Stimulated activated memory B cell treated with anti-CD40 and anti-IgM and Interleukin-4, amounts not matched to agents 10 μg/mL and 1 μg/mL and 100 μg/mL, for 72 hours (primary cell): Measurements from ENCODE around the gene RFNG.

ENCODE experiments used
- ATAC-seq: fragments of 150-1000 bp; cut with Tn5 transposase; 2 replicates; pipeline ENCODE4 v1.10.0; 2021
- H3K27ac Mint-ChIP-seq: one replicate; pipeline ENCODE4 v1.8.0; 2022; ENCODE audit warnings: mild to moderate bottlenecking, mixed read lengths
- H3K27me3 Mint-ChIP-seq: one replicate; pipeline ENCODE4 v1.8.0; 2022; ENCODE audit warnings: mixed read lengths
- H3K36me3 Mint-ChIP-seq: one replicate; pipeline ENCODE4 v1.8.0; 2022; ENCODE audit warnings: mixed read lengths
- H3K4me1 Mint-ChIP-seq: one replicate; pipeline ENCODE4 v1.8.0; 2022; ENCODE audit warnings: mixed read lengths
- H3K4me3 Mint-ChIP-seq: one replicate; pipeline ENCODE4 v1.8.0; 2022; ENCODE audit warnings: mild to moderate bottlenecking, moderate library complexity, mixed read lengths
- H3K9me3 Mint-ChIP-seq: one replicate; pipeline ENCODE4 v1.8.0; 2022; ENCODE audit warnings: mixed read lengths

RFNG gene

DNA sequence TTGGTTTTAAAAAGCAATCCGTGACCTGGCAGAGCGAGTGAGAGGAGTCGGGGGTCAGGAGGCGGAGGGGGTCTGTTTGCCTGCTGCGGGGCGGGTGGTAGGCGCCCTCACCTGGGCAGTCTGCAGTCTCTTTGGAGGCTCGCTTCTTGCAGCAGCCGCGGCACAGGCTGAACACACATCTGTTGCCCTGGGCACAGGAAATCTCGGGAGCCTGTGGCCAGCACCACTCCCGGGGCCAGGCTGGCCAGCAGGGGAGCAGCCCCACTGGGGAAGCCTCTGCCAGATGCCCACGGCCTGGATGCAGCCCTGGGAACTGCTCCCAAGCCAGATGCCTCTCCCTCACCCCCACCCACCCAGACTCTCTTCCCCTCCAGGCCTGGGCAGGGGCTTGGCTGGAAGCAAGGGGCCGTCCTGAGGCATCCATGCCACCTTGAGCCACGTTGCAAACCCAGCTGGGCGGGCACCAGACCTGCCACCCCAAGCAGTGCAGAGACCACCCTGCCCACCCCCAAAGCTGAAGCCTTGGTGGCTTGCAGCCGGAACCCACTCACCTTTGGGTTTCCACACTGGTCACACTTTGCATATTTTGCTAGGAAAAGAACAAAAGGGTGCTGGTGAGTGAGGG, 6.7 kb upstream of the RFNG start:
- Mint-ChIP-seq H3K4me3 (no peak overlapping the region), H3K36me3 (peaks cover 41% of the 10 kb centered on the region), H3K27ac (peak overlapping the region; percentile 44), H3K4me1 (peaks cover 11% of the 10 kb centered on the region), H3K27me3 (no peaks in the 10 kb centered on the region), H3K9me3 (no peaks in the 10 kb centered on the region)
- no peak for ATAC-seq

- ATAC-seq = no peak
- Mint-ChIP-seq H3K9me3 (no peaks in the 10 kb centered on the region), H3K27me3 (no peaks in the 10 kb centered on the region), H3K36me3 (peaks cover 37% of the 10 kb centered on the region), H3K4me1 (peaks cover 11% of the 10 kb centered on the region), H3K4me3 (no peak overlapping the region), H3K27ac (peak overlapping the region; percentile 44)
Measured at GRCh38 chr17:82056729-82057621, 5.4 kb upstream of the RFNG start.

GRCh38 chr17:82055965-82056728, 4.5 kb upstream of the RFNG start:
- Mint-ChIP-seq H3K27me3 (no peaks in the 10 kb centered on the region), H3K9me3 (no peaks in the 10 kb centered on the region), H3K4me1 (peaks cover 11% of the 10 kb centered on the region), H3K27ac (no peak overlapping the region), H3K36me3 (peaks cover 33% of the 10 kb centered on the region), H3K4me3 (no peak overlapping the region)
- ATAC-seq = no peak

- ATAC-seq = no peak
- Mint-ChIP-seq H3K36me3 (peaks cover 32% of the 10 kb centered on the region), H3K27me3 (no peaks in the 10 kb centered on the region), H3K4me3 (no peak overlapping the region), H3K9me3 (no peaks in the 10 kb centered on the region), H3K27ac (no peak overlapping the region), H3K4me1 (peaks cover 18% of the 10 kb centered on the region)
Measured at GRCh38 chr17:82055023-82055964, 3.7 kb upstream of the RFNG start.

DNA sequence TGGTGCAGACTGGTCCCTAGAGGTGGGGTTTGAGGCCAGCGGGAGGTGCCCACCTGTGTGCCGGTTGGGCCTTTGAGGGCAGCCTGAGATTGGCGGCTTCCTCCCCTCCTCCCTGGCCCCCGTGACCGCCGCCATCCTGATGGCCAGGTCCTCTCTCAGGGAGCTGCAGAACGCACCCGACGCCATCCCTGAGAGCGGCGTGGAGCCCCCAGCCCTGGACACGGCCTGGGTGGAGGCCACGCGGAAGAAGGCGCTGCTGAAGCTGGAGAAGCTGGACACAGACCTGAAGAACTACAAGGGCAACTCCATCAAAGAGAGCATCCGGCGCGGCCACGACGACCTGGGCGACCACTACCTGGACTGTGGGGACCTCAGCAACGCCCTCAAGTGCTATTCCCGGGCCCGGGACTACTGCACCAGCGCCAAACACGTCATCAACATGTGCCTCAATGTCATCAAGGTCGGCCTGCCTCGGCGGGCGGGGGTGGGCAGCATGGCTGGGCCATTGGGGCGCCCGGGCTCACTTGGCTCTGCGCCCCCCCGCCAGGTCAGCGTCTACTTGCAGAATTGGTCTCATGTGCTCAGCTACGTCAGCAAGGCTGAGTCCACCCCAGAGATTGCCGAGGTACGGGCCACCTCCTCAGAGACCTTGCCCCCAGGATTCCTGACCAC, 2.9 kb upstream of the RFNG start:
- Mint-ChIP-seq H3K4me1 (peaks cover 19% of the 10 kb centered on the region), H3K4me3 (no peak overlapping the region), H3K27ac (no peak overlapping the region), H3K36me3 (peaks cover 28% of the 10 kb centered on the region), H3K9me3 (no peaks in the 10 kb centered on the region), H3K27me3 (no peaks in the 10 kb centered on the region)
- ATAC-seq = no peak

DNA sequence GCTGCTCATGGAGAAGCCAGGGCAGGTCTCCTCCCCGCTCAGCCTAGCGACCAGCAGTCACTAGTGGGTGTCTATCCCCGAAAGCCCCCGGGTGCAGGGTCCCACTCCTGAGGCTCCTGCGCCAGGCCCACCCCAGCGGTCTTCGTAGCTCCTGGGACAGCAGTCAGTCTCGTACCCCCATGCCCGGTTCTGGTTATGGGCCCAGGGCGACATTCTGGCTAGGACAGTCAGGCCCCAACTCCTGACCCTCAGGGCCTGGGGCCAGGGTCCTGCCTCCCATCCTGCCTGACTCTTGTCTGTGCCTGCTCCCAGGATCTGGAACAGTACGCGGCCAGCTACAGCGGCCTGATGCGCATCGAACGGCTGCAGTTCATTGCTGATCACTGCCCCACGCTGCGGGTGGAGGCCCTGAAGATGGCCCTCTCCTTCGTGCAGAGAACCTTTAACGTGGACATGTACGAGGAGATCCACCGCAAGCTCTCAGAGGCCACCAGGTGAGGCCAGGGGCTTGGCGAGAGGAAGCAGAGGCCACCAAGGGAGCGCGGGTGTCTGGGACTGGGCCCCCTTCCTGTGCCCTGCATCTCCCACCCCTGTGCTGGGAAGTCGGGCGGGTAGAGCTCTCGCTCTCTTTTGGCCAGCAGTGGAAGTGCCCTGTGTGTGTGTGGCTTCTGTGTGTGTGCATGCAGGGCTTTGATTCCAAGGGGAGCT, 2.1 kb upstream of the RFNG start:
- ATAC-seq = no peak
- peak overlapping the region; percentile 85 for H3K4me3 Mint-ChIP-seq
- no peaks in the 10 kb centered on the region for H3K27me3 Mint-ChIP-seq
- H3K27ac Mint-ChIP-seq = no peak overlapping the region
- peaks cover 19% of the 10 kb centered on the region for H3K4me1 Mint-ChIP-seq
- H3K36me3 Mint-ChIP-seq = peaks cover 25% of the 10 kb centered on the region
- no peaks in the 10 kb centered on the region for H3K9me3 Mint-ChIP-seq

GRCh38 chr17:82053130-82053529, 1.5 kb upstream of the RFNG start:
- Mint-ChIP-seq H3K36me3 (peaks cover 21% of the 10 kb centered on the region), H3K27me3 (no peaks in the 10 kb centered on the region), H3K9me3 (no peaks in the 10 kb centered on the region), H3K27ac (no peak overlapping the region), H3K4me3 (peak overlapping the region; percentile 85), H3K4me1 (peaks cover 19% of the 10 kb centered on the region)
- ATAC-seq = no peak

- Mint-ChIP-seq H3K9me3 (no peaks in the 10 kb centered on the region), H3K27me3 (no peaks in the 10 kb centered on the region), H3K36me3 (peaks cover 19% of the 10 kb centered on the region), H3K27ac (peak overlapping the region; percentile 49), H3K4me3 (peak overlapping the region; percentile 85), H3K4me1 (peaks cover 19% of the 10 kb centered on the region)
- no peak for ATAC-seq
Measured at GRCh38 chr17:82052638-82053059, 1.0 kb upstream of the RFNG start.

DNA sequence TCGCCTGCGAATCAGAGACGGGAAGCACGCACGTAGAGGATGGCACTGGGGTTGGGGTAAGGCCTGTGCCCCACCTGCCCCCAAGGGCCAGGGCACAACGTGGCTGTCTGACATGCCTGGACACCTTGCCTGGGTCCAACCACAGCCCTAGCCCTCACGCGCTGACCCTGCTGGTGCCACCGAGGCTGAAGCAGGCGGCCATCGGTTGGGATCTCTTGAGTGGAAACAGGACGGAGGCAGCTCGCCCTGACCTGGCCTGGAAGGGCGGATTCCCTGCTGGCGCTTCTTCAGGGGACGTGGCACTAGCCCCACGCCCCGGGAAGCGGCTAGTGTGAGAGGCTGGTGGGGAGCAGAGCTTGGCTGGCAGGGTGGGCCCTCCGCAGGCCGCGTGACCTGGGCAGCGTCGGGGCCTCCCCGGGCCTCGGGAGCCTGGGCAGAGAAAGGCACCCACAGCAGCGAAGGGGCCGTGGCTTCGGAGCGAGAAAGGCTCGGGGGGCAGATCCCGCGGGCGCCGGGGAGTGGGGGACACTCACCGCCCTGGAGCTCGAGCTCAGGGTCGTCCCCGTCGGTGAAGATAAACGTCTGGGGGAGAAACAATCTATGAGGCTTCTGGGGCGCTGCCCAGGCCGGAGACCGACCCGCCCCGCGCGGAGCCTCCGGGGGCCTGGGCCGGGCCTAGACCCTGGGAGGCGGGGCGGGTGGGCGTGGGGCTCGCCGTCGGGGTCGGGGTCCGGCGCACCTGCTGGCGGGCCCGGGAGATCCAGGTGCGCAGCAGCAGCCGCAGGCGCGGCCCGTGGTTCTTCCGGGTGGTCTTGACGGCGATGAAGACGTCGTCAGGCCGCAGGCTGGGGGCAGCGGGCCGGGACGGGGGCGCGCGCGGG, 610 bp downstream of the RFNG start:
- Mint-ChIP-seq H3K4me1 (peaks cover 19% of the 10 kb centered on the region), H3K27me3 (no peaks in the 10 kb centered on the region), H3K27ac (peak overlapping the region; percentile 83), H3K4me3 (peak overlapping the region; percentile 82), H3K36me3 (peaks cover 23% of the 10 kb centered on the region), H3K9me3 (no peaks in the 10 kb centered on the region)
- no peak for ATAC-seq

DNA sequence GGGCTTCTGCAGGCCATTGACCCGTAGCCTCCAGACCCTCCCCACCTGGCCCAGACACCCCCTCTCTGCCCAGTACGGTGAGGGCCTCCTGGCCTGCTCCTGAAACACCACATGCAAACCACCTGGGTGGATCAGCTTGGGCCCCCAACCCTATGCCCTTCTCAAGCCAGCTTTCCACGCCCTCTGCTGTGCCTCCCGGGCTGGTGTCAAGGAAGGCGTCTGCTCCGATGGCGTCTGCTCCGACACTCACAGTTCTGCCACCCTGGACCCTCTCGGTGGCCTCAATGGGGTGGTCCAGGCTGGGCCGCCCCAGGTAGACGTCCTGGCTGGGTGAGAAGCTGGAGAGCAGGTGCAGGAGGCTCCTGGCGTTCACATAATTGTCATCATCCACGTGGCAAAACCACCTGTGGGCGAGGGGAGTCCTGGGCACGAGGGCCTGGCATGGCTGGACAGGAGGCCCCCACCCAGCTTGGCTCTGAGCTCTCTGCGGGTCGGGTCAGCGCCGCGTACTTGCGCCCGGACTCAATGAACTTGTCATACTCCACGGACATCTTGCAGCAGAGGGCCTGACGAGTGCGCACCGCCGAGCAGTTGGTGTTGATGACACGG, 1.4 kb downstream of the RFNG start:
- ATAC-seq = no peak
- H3K4me3 Mint-ChIP-seq = peak overlapping the region; percentile 82
- no peaks in the 10 kb centered on the region for H3K9me3 Mint-ChIP-seq
- H3K4me1 Mint-ChIP-seq = peaks cover 19% of the 10 kb centered on the region
- H3K36me3 Mint-ChIP-seq = peaks cover 22% of the 10 kb centered on the region
- H3K27ac Mint-ChIP-seq = peak overlapping the region; percentile 83
- no peaks in the 10 kb centered on the region for H3K27me3 Mint-ChIP-seq

- Mint-ChIP-seq H3K27ac (no peak overlapping the region), H3K9me3 (no peaks in the 10 kb centered on the region), H3K36me3 (peaks cover 15% of the 10 kb centered on the region), H3K4me3 (no peak overlapping the region), H3K27me3 (no peaks in the 10 kb centered on the region), H3K4me1 (peaks cover 14% of the 10 kb centered on the region)
- ATAC-seq = no peak
Measured at GRCh38 chr17:82049521-82049971, 2.1 kb downstream of the RFNG start.

GRCh38 chr17:82049106-82049505, 2.5 kb downstream of the RFNG start:
- Mint-ChIP-seq H3K4me1 (peaks cover 14% of the 10 kb centered on the region), H3K27me3 (no peaks in the 10 kb centered on the region), H3K9me3 (no peaks in the 10 kb centered on the region), H3K4me3 (no peak overlapping the region), H3K27ac (no peak overlapping the region), H3K36me3 (peaks cover 13% of the 10 kb centered on the region)
- ATAC-seq = no peak
